Body of pancreas (tissue), 4 donors: ENCODE measurements around the gene DLG3.

Experiments
- POLR2A ChIP-seq, 3 donors: fragments of 450-650 bp; IDR thresholded peaks; one replicate each; pipeline ENCODE4 v1.6.1; 2016; ENCODE audit warnings: antibody characterized with exemption in 3 of 3, mild to moderate bottlenecking in 2 of 3
- TF ChIP-seq, protein P1 (sequence below), 7 experiments: fragments of 450-650 bp in 4 of 7; fragments of 200-600 bp in 3 of 7; sonication (generic) in 3 of 7; IDR thresholded peaks; one replicate each; pipeline ENCODE4 v1.5.1; 2016 to 2019; ENCODE audit warnings: antibody characterized with exemption in 7 of 7

DNA sequence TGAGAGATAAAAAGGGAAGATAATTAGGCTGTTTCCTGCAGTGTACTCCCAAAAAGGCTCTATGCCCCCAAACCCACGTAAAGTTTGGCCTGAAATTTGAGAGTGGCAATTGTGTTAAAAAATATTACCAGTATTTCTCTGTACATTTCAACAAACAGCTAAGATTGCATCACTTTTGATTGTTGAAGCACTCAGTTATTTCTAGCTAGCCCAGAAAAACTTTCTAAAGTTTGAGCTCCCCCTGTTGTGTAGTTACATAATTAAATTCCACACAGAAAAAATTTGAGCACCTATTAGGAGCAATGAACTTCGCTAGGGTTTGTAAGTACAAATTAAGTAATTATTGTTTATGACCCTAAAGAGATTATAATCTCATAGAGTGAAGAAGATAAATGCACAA lies 109.4 kb downstream of the DLG3 start:
- TF ChIP-seq, protein P1, sequence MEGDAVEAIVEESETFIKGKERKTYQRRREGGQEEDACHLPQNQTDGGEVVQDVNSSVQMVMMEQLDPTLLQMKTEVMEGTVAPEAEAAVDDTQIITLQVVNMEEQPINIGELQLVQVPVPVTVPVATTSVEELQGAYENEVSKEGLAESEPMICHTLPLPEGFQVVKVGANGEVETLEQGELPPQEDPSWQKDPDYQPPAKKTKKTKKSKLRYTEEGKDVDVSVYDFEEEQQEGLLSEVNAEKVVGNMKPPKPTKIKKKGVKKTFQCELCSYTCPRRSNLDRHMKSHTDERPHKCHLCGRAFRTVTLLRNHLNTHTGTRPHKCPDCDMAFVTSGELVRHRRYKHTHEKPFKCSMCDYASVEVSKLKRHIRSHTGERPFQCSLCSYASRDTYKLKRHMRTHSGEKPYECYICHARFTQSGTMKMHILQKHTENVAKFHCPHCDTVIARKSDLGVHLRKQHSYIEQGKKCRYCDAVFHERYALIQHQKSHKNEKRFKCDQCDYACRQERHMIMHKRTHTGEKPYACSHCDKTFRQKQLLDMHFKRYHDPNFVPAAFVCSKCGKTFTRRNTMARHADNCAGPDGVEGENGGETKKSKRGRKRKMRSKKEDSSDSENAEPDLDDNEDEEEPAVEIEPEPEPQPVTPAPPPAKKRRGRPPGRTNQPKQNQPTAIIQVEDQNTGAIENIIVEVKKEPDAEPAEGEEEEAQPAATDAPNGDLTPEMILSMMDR (IDR thresholded peaks at IDR 0.05): peak in 5 of 7 experiments; percentile 8 to 66 (median 44)
- TF ChIP-seq POLR2A (IDR thresholded peaks at IDR 0.05): no peak
